GM19397 (cell line): ENCODE results near the gene MACROD2.

Experiments used
- ATAC-seq: cut with Tn5 transposase; IDR thresholded peaks from one replicate; pipeline ENCODE4 v1.9.1; 2021; ENCODE audit warnings: mild to moderate bottlenecking, moderate library complexity; ENCODE audit not compliant: unreplicated experiment

Gene MACROD2

DNA sequence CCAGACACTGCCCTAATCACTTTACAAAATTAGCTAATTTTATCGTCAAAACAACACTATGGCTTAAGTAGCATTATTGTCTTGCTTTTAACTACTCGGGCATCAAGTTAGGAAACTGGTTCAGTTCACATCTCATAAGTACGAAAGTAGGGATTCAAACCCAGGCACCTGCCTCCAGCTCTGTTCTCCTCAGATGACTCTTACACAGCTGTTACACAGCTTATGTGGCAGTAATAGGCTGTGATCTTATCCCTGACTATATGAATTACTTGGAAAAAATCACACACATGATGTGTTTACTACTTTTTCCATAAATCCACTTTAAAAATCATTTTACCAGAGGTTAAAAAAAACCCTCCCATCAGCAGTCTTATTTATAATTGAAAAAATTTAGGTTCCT is 731.3 kb downstream of the MACROD2 start:
- no peak for ATAC-seq

DNA sequence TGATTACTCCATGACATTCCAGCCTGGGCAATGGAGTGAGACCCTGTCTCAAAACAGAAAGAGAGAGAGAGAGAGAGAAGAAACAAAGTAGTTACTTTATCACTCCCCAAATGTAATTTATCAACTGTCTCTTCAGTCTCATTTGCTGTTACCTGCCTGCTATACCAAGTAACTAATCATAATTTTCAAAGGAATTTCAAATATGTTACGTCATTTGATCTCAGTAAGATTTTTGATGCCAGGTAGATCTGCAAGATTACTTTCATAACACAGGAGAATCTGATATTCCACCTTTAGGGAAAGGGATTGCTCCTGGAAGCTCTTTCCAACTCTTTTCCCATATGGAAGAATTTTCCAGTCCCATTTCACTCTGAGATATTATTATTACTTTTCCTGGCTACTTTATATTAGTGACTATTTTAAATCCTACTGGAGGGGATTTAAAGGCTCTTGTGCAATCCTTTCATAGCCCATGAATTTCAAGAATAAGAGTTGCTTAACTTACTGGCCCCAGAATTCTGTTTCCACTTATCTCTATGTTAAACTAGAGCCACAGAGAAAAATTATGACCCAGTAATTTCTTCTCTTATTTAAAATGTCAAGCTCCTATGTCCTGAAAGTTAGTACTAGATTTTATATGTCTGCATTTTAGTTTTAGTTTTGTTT is 732.3 kb downstream of the MACROD2 start:
- ATAC-seq: no peak

DNA sequence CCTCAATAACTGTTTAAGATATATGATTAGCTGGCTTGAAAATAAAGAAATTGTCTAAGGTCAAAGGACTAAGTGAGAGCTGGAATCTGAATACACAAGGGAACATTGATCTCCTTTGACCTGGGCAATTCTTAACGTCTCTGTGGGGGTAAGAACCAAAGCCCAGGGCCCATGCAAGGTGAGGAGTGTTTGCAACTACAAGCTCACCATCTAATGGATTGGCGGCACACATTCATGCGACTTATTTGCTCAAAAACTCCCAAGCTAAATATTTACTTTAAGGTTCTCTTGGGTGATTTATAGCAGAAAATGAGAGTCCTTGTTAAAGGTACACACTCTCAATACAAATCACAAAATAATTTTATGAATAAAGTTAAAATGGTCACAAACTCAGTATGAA is 734.1 kb downstream of the MACROD2 start:
- no peak for ATAC-seq

DNA sequence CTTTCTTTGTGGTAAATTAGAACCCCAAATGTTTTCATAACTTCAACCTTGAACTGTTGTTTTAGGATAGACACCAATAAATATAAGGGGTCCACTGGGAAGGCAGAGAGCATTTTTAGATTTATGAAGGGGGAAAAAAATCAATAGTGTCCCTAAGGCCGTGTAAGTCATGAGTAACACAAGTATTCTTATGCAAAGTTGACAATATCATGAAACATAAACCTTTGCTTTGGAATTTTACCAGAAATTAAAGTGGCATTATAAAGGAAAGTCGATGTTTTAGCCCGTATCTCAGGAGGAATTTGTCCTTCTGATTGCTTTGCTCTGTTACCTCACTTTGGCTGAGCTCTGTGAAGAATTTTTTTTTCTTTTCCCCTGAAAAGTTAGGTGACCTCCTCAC is 737.0 kb downstream of the MACROD2 start:
- ATAC-seq: no peak

GRCh38 chr20:14732996-14733395 is 737.7 kb downstream of the MACROD2 start:
- no peak for ATAC-seq

DNA sequence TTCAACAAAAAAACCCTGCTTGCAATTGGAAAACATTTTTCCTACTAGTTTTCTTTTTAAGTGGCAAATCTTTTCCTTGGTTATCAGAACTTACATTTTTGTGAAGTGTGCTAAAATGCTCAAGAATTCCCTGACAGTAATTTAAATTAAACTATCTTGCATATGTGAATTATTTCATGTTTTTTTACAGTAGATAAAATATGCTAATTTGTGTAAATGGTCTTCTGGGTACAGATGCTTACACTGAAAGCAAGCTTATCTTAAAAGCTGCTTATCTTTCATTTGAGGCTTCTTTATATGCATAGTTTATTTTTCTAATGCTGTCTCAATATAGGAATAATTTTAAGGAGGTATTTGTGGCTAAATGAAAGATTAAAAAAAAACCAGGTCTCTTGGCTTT is 745.1 kb downstream of the MACROD2 start:
- ATAC-seq: no peak

- ATAC-seq: no peak
These were observed 746.3 kb downstream of the MACROD2 start for GRCh38 chr20:14741616-14742015.

DNA sequence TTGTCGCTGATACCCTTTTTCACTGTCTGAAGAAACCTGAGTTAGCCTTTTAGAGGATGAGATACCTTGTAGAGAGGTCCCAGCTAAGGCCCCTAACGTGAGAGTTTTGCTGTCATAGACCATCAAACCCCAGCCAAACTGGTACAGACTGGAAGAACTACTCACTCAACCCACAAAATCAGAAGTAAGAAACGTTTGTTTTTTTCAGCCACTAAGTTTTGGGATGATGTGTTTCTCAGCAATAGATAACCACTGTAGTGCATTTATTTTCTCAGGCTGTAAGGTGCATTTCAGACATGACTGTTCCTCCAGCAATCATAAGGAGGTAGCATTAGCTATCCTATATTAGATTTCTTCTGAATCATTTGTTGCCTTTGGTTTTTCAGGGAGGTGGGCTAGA is 749.4 kb downstream of the MACROD2 start:
- ATAC-seq: no peak

GRCh38 chr20:14745830-14746229 is 750.5 kb downstream of the MACROD2 start:
- no peak for ATAC-seq

GRCh38 chr20:14751191-14751590 is 755.9 kb downstream of the MACROD2 start:
- no peak for ATAC-seq

DNA sequence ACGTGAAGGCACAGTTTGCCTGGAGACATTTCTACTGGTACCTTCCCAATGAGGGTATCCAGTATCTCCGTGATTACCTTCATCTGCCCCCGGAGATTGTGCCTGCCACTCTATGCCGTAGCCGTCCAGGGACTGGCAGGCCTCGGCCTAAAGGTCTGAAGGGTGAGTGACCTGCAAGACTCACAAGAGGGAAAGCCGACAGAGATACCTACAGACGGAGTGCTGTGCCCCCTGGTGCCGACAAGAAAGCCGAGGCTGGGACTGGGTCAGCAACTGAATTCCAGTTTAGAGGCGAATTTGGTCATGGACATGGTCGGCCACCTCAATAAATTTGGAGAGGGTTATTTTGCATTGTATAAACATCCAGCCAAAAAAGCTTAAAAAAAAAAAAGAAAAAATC is 762.4 kb downstream of the MACROD2 start:
- no peak for ATAC-seq

DNA sequence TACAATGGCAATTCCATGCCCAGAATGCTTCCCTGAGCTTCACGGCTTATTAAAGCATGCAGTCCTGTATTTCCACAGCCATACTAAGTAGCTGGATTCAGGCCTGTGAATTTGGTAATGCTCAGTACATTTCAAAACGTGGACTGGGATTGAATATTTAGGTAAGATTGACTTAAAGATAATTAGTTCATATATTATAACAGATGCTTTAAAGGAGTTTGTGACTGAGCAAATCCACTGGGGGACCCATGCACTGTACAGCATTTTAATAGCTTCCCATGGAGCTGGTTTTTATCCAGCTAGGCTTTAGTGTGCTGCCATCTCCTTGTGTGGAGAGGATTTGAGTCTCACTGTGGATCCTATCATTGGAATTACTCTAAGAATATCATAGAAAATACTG is 763.0 kb downstream of the MACROD2 start:
- no peak for ATAC-seq

GRCh38 chr20:14759979-14760378 is 764.7 kb downstream of the MACROD2 start:
- no peak for ATAC-seq

GRCh38 chr20:14761903-14762302 is 766.6 kb downstream of the MACROD2 start:
- no peak for ATAC-seq

DNA sequence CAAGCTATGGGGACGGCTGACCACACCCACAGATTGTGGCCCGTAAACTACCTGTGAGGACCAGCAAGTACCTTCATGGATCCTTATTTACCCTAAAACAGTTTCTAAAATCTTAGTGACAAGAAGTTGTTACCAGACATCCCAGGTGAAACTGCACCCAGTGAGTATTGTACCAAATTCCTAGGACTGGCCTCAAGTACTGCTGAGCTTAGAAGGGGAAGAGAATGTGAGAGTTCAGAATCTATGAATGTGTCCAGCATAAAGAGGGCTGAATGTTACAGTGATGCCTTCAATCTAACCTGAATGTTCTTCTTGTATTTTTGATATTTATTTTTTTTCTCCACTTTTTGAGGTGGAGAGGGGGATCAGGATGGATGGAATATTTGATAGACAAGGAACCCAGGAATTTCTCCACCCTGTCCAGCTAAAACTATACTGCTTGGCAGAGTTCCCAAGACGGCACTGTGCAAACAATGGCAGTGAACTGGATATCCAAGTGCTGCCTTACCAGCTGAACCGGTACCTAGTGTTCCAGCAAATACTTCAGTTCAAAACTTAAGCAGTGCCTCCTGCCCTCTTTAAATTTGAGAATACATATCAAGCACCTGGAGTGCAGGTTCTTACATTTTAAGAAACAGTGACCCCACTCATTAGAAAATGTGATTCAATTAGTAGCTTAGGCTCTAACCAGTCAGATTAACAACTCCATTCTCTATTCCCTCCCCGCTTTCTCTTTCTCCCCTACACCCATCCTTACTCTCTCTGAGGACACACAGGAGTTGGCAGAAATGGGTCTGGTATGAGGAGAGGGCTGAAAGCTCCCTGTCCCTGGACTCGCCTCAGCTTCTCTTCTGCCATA is 769.4 kb downstream of the MACROD2 start:
- ATAC-seq: no peak

- no peak for ATAC-seq
These were observed 770.0 kb downstream of the MACROD2 start for GRCh38 chr20:14765370-14765701.

- ATAC-seq: no peak
These were observed 778.2 kb downstream of the MACROD2 start for GRCh38 chr20:14773486-14773885.

DNA sequence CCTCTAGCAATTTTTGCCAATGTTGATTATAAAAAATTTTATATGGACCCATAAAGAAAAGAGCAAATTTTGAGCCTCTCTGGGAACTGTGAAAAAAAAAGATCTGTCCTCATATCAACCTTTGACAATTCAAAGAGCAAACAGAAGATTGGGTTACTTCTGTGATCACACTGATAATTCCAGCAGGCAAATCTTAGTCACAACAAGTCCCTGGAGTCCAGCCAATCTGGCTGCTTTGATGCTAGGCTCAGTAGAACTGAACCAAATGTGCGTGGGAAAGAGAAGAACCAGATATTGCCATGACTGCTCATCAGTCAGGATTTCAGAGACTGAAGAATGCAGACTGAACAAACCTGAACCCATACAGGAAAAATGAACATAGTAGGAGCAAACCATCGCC is 780.5 kb downstream of the MACROD2 start:
- ATAC-seq: no peak

DNA sequence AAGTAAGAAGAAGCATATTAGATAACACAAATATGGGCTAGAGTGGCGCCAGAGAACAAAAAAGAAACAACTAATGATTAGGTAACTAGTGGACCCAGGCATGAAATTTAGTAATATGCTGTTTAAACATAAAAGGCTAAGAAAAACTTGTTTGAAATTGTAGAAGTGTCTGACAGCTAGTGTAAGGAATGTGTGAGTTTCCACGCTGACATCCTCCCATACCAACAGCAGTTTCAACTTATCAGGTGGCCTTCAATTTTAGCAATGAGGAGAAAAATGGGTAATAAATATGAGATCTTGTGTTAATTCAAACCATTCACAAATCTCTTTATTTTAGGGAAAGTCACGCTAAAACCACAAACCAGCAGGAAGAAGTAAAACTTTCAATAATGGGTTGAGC is 782.3 kb downstream of the MACROD2 start:
- no peak for ATAC-seq

- ATAC-seq: no peak
These were observed 782.8 kb downstream of the MACROD2 start for GRCh38 chr20:14778096-14778495.

DNA sequence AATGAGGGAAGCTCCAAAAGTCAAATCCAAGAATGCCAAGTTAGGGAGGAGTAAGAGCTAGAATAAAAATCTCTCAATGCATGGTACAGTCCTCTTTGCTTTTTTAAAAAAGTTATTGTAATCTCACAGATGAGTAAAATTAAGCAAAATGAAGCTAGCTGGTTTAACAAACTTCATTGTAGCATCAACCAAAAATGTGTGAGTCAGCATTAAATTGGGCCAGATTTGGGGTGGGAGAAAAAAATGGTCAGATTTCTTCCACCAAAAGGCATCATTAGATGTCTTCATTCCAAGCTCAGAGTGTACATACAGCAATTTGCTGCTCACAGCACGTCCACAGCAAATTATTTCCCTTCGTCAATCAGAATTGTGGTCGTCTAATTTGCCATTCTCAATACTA is 783.6 kb downstream of the MACROD2 start:
- ATAC-seq: no peak

DNA sequence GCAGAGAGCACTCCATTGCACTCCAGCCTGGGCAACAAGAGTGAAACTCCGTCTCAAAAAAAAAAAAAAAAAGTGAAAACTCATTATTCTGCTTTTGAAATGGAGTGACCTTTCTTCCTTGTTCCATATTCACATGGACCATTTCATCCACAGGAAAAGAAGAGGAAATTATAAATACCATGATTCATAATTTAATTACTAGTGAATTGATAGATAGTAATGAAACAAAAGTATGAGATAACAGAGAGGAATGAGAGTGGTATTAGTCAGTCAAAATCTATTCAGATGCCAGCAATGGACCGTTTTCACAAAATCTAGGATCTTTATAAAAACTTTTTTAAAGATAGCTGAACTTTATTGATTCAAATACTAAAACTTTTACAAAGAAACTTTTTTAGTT is 785.2 kb downstream of the MACROD2 start:
- no peak for ATAC-seq

DNA sequence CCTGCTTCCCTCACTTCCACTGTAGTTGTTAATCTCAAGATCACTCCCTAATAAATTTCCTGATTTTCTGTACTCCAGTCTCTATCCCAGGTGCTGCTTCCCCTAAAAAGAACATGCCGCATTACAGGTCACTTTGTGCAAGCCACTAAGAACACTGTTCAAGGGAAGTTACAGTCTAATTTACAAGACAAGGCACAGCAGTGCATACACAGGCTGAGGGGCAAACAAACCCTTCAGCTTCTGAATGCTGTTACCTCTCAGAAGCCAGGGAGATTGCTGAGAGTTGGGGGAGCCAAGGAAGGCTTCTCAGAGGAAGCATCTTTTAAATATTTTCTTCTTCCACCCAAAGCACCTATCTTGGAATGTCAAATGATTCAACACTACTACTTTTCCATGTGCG is 787.4 kb downstream of the MACROD2 start:
- ATAC-seq: no peak
